Measurements from ENCODE around the gene SERPINB10. TPM values are rescaled to one million over a fixed set of nuclear protein-coding genes. Genes with fewer than 3 reads are reported as not detected.

SERPINB10 gene
- total RNA-seq, 1 donor from 2014 or later, result 0.79 TPM

GRCh38 chr18:63964908-63965307, 57.1 kb downstream of the SERPINB10 start:
- no peak overlapping the region for H3K4me3 ChIP-seq (ENCODE audit: low read depth, low read length)
- FAIRE-seq, result no peak
- TF ChIP-seq, protein P1, sequence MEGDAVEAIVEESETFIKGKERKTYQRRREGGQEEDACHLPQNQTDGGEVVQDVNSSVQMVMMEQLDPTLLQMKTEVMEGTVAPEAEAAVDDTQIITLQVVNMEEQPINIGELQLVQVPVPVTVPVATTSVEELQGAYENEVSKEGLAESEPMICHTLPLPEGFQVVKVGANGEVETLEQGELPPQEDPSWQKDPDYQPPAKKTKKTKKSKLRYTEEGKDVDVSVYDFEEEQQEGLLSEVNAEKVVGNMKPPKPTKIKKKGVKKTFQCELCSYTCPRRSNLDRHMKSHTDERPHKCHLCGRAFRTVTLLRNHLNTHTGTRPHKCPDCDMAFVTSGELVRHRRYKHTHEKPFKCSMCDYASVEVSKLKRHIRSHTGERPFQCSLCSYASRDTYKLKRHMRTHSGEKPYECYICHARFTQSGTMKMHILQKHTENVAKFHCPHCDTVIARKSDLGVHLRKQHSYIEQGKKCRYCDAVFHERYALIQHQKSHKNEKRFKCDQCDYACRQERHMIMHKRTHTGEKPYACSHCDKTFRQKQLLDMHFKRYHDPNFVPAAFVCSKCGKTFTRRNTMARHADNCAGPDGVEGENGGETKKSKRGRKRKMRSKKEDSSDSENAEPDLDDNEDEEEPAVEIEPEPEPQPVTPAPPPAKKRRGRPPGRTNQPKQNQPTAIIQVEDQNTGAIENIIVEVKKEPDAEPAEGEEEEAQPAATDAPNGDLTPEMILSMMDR (IDR thresholded peaks at IDR 0.05; ENCODE audit: insufficient read depth, low read length, severe bottlenecking), result no peak
- DNase-seq (ENCODE audit: low read depth), result no peak
- no peaks in the 10 kb centered on the region for H3K27me3 ChIP-seq (ENCODE audit: control insufficient read depth, insufficient read depth, low read length)
- H3K36me3 ChIP-seq (ENCODE audit: control insufficient read depth, insufficient read depth, low read length), result no peaks in the 10 kb centered on the region

- Histone ChIP-seq H3K4me3 (ENCODE audit: low read depth, low read length) (no peak overlapping the region), H3K27me3 (ENCODE audit: control insufficient read depth, insufficient read depth, low read length) (no peaks in the 10 kb centered on the region), H3K36me3 (ENCODE audit: control insufficient read depth, insufficient read depth, low read length) (no peaks in the 10 kb centered on the region)
- DNase-seq (ENCODE audit: low read depth) (no peak), FAIRE-seq (peak; percentile 52)
- TF ChIP-seq, protein P1 (IDR thresholded peaks at IDR 0.05; ENCODE audit: insufficient read depth, low read length, severe bottlenecking), result no peak
These were observed 58.1 kb downstream of the SERPINB10 start for GRCh38 chr18:63965716-63966330.

DNA sequence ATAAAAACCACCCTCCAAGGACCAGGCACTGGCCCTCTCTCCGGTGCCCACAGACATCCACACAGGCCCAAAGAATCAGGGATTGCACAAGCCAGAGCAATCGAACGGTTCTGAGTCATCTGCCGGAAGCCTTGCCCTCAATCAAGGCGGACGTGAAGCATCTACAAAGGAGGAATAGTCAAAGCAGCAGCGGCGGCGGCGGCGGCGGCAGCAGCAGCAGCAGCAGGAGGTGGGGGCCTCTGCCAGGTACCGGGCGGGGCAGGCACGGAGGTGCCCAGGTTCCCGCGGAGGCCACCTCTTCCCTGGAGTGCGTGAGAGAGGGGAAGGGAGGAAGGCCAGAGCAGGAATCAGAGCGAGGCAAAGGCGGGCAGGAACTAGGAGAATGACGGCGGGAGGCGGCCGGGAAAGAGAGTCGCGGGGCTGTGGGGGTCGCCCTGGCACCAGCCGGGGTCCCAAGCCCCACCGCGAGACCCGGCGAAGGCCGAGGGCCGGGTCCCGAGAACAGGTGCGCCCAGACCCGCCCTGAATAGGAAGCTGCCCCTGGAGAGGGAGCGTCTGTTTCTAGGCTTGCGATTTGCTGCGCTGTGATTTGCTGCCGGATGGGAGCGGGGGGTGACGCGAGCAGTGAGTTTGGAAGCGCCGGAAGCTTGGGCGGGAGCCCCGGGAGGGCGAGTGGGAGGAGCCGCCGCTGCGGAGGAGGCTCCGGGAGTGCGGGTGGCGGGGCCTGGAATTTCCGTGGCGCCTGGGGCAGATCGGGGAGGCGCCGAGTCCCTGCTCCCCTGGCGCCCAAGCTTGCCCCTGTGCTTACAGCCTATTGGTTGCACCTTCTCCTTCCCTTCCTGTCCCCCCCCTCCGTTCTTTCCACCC, 62.4 kb downstream of the SERPINB10 start, which contains the start of gene SERPINB8:
TSS of gene SERPINB8 (plus strand) at position 140 of the 867 bp plus-strand sequence. CDS start 8,228 bp downstream, outside the sequence.
- peaks cover 1% of the 10 kb centered on the region for H3K36me3 ChIP-seq (ENCODE audit: control insufficient read depth, insufficient read depth, low read length)
- FAIRE-seq (no peak), DNase-seq (ENCODE audit: low read depth) (peak; percentile 92)
- H3K27me3 ChIP-seq (ENCODE audit: control insufficient read depth, insufficient read depth, low read length), result no peaks in the 10 kb centered on the region
- peak within 1 kb of the TSS; percentile 90 for H3K4me3 ChIP-seq (ENCODE audit: low read depth, low read length)
- TF ChIP-seq, protein P1 (IDR thresholded peaks at IDR 0.05; ENCODE audit: insufficient read depth, low read length, severe bottlenecking), result no peak

- no peak for FAIRE-seq
- TF ChIP-seq, protein P1 (IDR thresholded peaks at IDR 0.05; ENCODE audit: insufficient read depth, low read length, severe bottlenecking), result no peak
These were observed 63.0 kb downstream of the SERPINB10 start for GRCh38 chr18:63970809-63971205.

DNA sequence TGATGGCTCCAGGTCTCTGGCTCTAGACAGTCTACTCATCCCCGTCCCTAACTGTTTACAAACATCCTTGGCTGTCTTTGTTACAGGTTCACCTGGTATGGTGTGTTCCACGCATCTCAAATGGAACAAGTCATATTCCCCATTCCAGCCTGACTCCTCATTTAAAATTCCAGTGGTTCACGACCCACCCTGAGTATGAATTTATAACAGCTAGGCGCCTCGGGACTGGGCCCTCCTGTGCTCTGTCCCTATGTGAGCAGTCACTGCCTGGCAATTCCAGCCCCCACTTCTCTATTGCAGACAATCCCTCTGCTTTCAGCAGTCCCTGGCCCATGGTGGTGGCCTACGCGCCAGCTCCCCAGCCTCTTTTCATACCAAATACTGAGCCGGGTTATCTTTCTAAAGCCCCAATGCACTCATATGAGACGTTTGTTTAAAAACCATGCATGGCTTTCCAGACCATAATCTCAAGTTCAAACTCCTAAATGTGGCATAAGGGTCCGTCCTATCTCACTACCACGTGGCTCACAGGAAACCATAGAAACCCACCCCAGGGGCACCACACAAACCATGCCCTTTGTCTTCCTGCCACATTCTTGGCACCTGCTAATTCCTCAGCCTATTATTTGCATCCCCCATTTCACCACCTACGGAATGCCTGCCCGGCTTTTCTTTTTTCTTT, 63.7 kb downstream of the SERPINB10 start:
- DNase-seq (ENCODE audit: low read depth), result no peak
- H3K36me3 ChIP-seq (ENCODE audit: control insufficient read depth, insufficient read depth, low read length), result peaks cover 1% of the 10 kb centered on the region
- TF ChIP-seq, protein P1 (IDR thresholded peaks at IDR 0.05; ENCODE audit: insufficient read depth, low read length, severe bottlenecking), result no peak
- H3K27me3 ChIP-seq (ENCODE audit: control insufficient read depth, insufficient read depth, low read length), result no peaks in the 10 kb centered on the region
- no peak for FAIRE-seq
- H3K4me3 ChIP-seq (ENCODE audit: low read depth, low read length), result peak overlapping the region; percentile 90

More at GRCh38 chr18:63970809-63971205, 63.0 kb downstream of the SERPINB10 start:
- peak; percentile 64 for DNase-seq (ENCODE audit: low read depth)
- H3K36me3 ChIP-seq (ENCODE audit: control insufficient read depth, insufficient read depth, low read length), result peaks cover 1% of the 10 kb centered on the region
- no peaks in the 10 kb centered on the region for H3K27me3 ChIP-seq (ENCODE audit: control insufficient read depth, insufficient read depth, low read length)
- H3K4me3 ChIP-seq (ENCODE audit: low read depth, low read length), result peak overlapping the region; percentile 90

Measured in bronchial epithelial cell (primary cell).